ENCODE results near the gene PATZ1.

DNA sequence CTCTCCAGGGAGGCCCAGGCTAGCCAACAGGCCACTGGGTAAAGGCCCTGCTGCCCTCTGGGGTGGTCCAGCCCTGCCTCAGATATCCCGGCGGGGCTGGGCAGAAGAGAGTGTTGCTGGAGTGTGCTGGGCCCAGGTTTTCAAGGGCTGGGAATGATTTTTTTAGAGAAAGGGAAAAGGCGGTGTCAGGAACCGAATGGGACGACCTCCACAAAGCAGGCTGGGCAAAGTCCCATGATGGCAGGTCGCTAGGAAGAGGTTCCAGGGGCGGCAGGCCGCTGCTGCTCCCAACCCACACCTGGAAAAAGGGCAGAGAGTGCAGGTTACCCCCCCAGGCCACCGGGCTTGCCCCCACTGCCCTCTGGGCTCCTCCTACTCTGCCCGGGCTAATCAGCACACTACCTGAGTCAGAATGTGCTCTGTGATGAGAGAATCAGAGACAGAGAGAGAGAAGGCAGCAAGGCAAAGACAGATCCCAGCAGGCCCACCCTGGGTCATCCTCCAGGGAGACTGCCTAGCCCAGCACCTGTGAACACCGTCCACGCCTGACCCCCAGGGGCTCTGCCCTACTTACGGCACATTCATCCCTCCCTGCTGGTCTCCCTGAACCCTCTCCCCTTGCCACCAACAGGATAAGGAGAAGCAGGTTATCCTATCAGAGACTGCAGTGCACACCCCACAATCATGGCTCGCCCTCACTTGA, 4.6 kb downstream of the PATZ1 start:
- TF ChIP-seq, protein P1, sequence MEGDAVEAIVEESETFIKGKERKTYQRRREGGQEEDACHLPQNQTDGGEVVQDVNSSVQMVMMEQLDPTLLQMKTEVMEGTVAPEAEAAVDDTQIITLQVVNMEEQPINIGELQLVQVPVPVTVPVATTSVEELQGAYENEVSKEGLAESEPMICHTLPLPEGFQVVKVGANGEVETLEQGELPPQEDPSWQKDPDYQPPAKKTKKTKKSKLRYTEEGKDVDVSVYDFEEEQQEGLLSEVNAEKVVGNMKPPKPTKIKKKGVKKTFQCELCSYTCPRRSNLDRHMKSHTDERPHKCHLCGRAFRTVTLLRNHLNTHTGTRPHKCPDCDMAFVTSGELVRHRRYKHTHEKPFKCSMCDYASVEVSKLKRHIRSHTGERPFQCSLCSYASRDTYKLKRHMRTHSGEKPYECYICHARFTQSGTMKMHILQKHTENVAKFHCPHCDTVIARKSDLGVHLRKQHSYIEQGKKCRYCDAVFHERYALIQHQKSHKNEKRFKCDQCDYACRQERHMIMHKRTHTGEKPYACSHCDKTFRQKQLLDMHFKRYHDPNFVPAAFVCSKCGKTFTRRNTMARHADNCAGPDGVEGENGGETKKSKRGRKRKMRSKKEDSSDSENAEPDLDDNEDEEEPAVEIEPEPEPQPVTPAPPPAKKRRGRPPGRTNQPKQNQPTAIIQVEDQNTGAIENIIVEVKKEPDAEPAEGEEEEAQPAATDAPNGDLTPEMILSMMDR (IDR thresholded peaks at IDR 0.05), result no peak
- TF ChIP-seq POLR2A (IDR thresholded peaks at IDR 0.05) (no peak), EP300 (IDR thresholded peaks at IDR 0.05) (no peak)

Data from tibial nerve (tissue), 4 donors.